ENCODE data around the gene CAMK2D. TPM values are rescaled to one million over a fixed set of nuclear protein-coding genes. Genes with fewer than 3 reads are reported as not detected.
"Not testable (repeated sequence)": the region's sequence is repeated elsewhere in the genome, so short reads cannot be mapped to it uniquely, and the experiment has no call there.

The CAMK2D gene
- total and polyA plus RNA-seq, 2 experiments from 2014 or later, result 4.9 to 14.6 TPM

DNA sequence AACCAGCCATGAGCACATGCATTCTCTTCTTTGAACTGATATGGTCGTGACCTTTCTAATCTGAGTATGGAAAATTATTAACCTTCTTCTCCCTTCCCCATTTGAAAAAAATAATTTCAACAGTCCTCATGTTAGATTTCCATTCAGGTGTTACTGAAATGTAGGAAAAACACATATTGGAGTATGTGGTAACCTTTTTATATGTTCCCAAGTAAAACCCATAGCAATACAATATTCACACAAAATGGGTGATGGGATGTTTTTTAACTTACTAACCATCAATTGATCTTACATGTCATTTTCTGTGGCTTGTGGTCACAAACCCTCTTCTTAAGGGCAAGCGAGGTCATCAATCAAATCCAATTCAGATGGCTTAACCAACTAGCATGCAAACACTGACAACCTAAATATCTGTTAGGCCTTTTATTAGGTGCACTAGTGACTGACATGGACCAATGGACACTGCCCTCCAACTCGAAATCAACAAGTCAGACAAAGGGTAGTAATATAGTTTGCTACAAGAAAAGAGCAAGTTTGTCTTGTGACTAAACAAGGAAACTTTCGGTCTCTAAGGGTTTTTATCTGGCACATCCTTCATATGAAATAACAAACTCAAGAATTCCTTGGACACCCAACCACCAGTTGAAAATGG is 74.3 kb downstream of the CAMK2D start (continued):
- TF ChIP-seq, protein P1, sequence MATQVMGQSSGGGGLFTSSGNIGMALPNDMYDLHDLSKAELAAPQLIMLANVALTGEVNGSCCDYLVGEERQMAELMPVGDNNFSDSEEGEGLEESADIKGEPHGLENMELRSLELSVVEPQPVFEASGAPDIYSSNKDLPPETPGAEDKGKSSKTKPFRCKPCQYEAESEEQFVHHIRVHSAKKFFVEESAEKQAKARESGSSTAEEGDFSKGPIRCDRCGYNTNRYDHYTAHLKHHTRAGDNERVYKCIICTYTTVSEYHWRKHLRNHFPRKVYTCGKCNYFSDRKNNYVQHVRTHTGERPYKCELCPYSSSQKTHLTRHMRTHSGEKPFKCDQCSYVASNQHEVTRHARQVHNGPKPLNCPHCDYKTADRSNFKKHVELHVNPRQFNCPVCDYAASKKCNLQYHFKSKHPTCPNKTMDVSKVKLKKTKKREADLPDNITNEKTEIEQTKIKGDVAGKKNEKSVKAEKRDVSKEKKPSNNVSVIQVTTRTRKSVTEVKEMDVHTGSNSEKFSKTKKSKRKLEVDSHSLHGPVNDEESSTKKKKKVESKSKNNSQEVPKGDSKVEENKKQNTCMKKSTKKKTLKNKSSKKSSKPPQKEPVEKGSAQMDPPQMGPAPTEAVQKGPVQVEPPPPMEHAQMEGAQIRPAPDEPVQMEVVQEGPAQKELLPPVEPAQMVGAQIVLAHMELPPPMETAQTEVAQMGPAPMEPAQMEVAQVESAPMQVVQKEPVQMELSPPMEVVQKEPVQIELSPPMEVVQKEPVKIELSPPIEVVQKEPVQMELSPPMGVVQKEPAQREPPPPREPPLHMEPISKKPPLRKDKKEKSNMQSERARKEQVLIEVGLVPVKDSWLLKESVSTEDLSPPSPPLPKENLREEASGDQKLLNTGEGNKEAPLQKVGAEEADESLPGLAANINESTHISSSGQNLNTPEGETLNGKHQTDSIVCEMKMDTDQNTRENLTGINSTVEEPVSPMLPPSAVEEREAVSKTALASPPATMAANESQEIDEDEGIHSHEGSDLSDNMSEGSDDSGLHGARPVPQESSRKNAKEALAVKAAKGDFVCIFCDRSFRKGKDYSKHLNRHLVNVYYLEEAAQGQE (IDR thresholded peaks at IDR 0.05; ENCODE audit: unreplicated experiment), result no peak

GRCh38 chr4:113685157-113685556 is 76.4 kb downstream of the CAMK2D start:
- not testable (repeated sequence) for H2AFZ ChIP-seq; H3K79me2 ChIP-seq (replicated peaks; ENCODE audit: insufficient read depth); H3K36me3 Mint-ChIP-seq (ENCODE audit: low read depth); H3K4me2 ChIP-seq; H3K9me2 ChIP-seq (ENCODE audit: insufficient read depth); H3K9me3 Mint-ChIP-seq; H3K4me3 ChIP-seq; DNase-seq (ENCODE audit: low spot score); H3K27me3 ChIP-seq (ENCODE audit: insufficient read depth); H3F3A ChIP-seq (replicated peaks; ENCODE audit: low read depth); H3K27ac ChIP-seq (ENCODE audit: low read depth); H3K27me3 Mint-ChIP-seq (ENCODE audit: insufficient read depth, low read depth, poor library complexity); H3K4me3 Mint-ChIP-seq; H4K20me1 ChIP-seq (replicated peaks; ENCODE audit: insufficient read depth); H3K4me1 Mint-ChIP-seq; H3K4me1 ChIP-seq (ENCODE audit: insufficient read depth); H3K36me3 ChIP-seq (ENCODE audit: insufficient read depth); ATAC-seq; H3K27ac Mint-ChIP-seq

GRCh38 chr4:113684534-113685091 is 76.9 kb downstream of the CAMK2D start:
- no peaks in the 10 kb centered on the region for H4K20me1 ChIP-seq (replicated peaks; ENCODE audit: insufficient read depth)
- H3K79me2 ChIP-seq (replicated peaks; ENCODE audit: insufficient read depth), result no peaks in the 10 kb centered on the region
- TF ChIP-seq ETS1 (IDR thresholded peaks at IDR 0.05), result no peak
- peak in 1 of 2 experiments; percentile 23; a peak in 2 of 4 replicates for TF ChIP-seq CTCF (conservative IDR thresholded peaks at IDR 0.05; ENCODE audit: low read depth in 2 of 2)
- no peak for TF ChIP-seq STAT1 (IDR thresholded peaks at IDR 0.05; ENCODE audit: unreplicated experiment)
- H3K9me2 ChIP-seq (ENCODE audit: insufficient read depth), result no peaks in the 10 kb centered on the region
- no peaks in the 10 kb centered on the region for H3K27me3 ChIP-seq (ENCODE audit: insufficient read depth)
- H3K4me2 ChIP-seq, result no peak overlapping the region
- H3K27ac Mint-ChIP-seq, result no peak overlapping the region
- no peaks in the 10 kb centered on the region for H3K36me3 ChIP-seq (ENCODE audit: insufficient read depth)
- no peak overlapping the region for H3K4me3 Mint-ChIP-seq
- H3K9me3 Mint-ChIP-seq, result no peaks in the 10 kb centered on the region
- H3K36me3 Mint-ChIP-seq (ENCODE audit: low read depth), result no peaks in the 10 kb centered on the region
- no peaks in the 10 kb centered on the region for H3F3A ChIP-seq (replicated peaks; ENCODE audit: low read depth)
- H3K27me3 Mint-ChIP-seq (ENCODE audit: insufficient read depth, low read depth, poor library complexity), result no peaks in the 10 kb centered on the region
- no peaks in the 10 kb centered on the region for H3K4me1 Mint-ChIP-seq
- no peaks in the 10 kb centered on the region for H3K4me1 ChIP-seq (ENCODE audit: insufficient read depth)
- H3K27ac ChIP-seq (ENCODE audit: low read depth), result no peak overlapping the region
- H2AFZ ChIP-seq, result no peak overlapping the region
- H3K4me3 ChIP-seq, result no peak overlapping the region
- DNase-seq (ENCODE audit: low spot score) (peak; percentile 39), ATAC-seq (peak; percentile 80)
